ENCODE results near the gene ELMO1.
A peak's percentile ranks its signal among the peaks of the same experiment; 100 is the strongest.

Gene ELMO1, protein sequence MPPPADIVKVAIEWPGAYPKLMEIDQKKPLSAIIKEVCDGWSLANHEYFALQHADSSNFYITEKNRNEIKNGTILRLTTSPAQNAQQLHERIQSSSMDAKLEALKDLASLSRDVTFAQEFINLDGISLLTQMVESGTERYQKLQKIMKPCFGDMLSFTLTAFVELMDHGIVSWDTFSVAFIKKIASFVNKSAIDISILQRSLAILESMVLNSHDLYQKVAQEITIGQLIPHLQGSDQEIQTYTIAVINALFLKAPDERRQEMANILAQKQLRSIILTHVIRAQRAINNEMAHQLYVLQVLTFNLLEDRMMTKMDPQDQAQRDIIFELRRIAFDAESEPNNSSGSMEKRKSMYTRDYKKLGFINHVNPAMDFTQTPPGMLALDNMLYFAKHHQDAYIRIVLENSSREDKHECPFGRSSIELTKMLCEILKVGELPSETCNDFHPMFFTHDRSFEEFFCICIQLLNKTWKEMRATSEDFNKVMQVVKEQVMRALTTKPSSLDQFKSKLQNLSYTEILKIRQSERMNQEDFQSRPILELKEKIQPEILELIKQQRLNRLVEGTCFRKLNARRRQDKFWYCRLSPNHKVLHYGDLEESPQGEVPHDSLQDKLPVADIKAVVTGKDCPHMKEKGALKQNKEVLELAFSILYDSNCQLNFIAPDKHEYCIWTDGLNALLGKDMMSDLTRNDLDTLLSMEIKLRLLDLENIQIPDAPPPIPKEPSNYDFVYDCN

DNA sequence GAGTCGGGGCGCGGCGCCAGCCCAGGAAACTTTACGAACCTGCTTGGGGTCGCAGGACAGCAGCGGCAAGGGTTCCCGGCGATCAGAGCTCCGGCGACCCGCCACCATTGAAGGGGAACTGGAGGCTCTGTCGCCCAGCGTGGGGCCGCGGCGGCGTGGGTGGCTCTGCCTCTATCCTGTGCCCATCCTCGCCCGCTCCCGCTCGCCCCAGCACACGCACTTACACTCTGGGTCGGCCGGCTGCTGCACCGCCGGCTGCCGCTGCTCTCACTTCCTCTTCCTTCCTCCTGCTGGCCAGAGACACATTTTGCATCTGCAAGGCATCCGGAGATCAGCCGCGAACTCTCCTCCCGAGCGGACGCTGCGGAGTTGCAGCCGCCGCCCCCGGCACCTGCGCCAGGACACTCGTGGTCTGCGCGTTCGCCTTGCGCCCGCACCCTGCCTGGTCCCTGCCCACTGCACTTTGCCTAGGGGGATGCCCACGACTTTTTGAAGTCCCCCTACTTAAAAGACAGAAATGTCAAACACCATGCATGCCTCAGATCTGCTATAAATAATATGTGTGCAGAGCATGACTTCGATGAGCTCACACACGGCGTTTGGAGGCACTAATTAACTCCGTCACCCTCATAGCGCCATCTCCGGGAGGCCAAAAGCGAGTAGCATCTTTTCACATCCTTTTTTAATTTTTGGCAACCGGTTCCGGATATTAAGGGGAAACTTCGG, at the start of gene ELMO1:
ELMO1 (minus strand) TSS at position 229 of the 726 bp plus-strand sequence. CDS start 106,174 bp downstream, outside the sequence.
- DNase-seq = peak; percentile 82 to 91

DNA sequence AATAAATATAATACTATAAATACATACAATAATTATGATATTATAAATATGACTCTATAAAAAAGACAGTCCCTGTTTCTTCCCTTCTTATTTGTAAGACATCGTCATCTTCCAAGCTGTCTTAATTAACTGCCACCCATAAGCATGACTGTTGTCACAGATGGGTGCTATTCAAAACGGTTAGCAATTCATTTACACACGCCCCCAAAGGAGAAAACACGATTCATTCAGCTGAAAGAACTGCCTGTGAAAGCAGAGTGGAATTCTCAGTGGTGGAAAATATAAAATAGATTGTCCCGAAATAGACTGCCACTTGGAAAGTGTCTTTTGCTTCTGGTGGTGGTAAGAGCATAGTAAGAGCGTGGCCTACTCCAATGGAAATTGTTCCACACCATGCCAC, 48.9 kb upstream of the ELMO1 start:
- DNase-seq = peak in 1 of 2 experiments; percentile 6

DNA sequence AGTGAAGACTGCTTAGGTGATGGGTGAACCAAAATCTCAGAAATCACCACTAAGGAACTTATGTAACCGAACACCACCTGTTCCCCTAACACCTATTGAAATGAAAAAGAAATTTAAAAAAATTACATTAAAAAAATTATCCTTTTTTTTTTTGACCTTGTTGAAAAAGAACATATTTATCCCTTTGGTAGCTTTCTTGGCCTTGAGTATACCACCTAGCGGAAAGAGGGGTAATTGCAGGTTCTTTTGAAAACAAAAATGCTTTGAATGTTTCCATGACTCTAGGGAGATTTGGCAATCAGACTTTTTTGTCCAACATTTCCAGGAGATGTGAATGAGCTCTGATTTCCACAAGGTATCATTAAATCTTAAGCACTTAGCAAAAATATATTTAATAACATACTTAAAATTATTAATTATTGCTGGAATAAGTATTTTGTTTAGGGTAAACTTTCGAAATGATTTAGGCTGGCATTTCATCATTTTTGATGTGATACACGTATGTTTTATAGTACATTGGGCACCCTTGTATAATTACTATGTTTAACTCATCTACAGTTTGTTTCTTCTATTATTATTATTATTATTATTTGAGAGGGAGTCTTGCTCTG, 47.0 kb upstream of the ELMO1 start:
- peak in 1 of 2 experiments; percentile 49 for DNase-seq

DNA sequence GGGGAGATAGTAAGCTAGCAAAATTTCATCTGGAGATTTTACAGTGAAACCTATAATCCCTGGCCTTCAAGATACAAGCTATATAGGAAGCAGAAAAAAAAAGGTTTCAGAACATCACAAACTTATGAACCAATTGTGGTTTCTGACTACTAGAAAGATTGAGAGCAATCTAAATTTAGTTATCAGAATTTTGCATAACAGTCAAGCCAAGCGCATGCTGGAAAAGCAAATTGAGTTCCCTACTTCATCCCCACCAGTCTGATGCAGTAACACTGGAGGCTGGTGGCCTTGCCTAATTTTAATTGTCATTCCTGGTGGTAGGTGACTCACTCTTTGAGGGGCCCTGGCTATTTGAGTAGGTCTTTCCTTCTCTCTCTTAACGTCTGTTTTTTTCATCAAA, 46.3 kb upstream of the ELMO1 start:
- DNase-seq = peak in 1 of 2 experiments; percentile 7

DNA sequence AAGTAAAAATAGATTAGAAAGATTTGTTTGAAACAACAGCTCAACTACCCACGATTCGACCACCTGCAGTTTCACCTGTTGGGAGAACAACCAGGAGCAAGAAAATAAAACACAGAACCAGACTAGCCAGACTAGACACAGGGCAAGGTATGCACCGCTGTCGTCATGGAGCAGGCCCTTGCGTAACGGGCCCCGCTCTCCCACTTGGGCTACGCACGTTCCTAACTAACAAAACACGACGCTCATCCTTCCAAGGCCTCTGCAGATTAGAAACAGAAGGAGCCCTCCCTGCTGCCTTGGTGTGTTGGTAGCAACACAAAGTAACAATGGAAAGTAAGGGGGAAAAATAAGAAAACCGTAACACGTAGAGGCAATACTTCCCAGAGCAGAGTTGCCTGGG, 45.1 kb upstream of the ELMO1 start:
- no peak for DNase-seq

DNA sequence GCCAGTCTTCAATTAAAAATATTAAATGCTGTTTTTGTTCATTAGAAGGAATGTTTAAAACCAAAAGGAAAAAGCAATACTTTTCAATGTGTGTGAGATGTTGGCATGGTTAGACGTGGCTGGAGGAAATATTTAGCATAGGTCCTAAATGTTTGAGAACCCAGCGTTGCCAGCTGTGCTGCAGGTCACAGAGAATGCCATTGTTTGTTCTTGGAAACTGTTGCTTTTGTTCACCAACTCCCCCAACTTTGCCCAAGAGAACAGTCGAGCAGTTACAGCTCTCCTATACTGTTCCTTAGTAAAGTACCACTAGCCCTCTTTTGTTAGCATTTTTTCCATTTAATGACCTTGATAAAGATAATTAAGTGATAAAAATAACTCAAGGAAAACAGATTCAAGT, 44.5 kb upstream of the ELMO1 start:
- no peak for DNase-seq

DNA sequence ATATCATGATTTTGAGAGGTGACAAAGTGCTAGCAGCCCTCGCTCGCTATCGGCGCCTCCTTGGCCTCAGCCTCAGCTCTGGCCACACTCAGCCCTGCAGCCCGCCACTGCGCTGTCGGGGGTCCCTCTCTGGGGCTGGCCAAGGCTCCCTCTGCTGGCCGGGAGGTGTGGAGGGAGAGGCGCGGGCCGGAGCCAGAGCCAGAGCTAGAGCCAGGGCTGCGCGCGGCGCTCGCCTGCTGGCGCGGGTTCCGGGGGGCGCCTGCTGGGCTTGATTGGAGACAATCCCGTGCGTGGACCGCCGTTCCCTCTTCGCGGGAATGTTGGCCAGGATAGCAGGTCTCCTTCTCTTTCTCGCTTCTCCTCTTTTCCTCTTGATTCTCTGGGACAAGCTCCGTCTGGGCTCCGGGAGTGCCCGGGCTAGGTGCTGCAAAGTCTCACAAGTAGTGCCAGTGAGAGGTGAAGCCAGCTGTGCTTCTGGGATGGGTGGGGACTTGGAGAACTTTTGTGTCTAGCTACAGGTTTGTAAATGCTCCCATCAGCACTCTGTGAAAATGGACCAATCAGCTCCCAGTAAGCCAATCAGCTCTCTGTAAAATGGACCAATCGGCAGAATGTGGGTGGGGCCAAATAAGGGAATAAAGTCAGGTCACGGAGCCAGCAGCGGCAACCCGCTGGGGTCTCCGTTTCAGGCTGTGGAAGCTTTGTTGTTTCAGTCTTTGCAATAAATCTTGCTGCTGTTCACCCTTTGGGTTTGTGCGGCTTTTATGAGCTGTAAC, 43.4 kb upstream of the ELMO1 start:
- no peak for DNase-seq

DNA sequence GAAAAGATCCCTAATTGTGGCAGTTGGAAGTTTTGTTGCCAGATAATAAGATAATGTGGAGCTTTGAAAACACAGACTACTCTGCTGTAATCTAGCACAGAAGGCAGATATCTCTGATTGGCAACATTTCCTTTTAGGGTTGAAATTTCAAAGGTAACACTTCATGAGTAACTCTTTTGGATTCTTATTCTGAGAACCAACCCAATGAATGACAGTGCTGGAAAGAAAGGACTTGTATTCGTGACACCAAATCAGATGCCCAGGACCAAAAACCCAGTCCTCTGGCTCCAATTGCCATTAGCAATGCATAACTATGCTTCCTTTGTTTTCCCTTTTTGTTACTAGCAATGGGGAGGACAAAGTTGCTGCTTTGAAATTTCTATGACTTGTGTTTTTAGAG, 41.0 kb upstream of the ELMO1 start:
- DNase-seq = no peak

DNA sequence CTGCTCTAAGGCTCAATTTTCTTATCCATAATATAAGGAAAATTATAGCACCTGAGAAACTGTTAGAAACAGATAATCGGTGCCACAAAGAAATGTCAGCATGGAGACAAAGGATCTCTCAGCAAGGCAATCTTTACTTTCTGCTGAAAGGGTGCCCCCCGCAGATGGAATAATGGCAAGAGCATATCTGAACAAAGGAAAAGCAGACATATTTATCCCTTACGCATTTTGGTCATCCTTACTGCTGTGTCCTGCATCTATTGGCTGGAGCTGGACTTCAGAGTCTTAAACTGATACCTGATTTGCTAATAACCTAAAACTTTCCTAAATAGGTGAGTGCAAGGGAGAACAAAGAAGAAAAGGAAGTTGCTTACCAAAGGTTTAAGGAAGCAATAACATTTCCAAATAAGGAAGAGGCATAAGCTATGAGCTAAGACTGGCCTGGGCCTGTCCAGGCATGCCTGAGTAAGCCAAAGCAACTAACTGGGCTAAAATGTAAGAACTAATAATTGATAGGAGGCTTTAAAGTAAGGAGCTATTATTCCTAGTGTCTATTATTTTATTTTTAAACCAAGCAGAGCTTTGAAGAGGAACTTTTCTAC, 39.6 kb upstream of the ELMO1 start:
- DNase-seq = no peak

DNA sequence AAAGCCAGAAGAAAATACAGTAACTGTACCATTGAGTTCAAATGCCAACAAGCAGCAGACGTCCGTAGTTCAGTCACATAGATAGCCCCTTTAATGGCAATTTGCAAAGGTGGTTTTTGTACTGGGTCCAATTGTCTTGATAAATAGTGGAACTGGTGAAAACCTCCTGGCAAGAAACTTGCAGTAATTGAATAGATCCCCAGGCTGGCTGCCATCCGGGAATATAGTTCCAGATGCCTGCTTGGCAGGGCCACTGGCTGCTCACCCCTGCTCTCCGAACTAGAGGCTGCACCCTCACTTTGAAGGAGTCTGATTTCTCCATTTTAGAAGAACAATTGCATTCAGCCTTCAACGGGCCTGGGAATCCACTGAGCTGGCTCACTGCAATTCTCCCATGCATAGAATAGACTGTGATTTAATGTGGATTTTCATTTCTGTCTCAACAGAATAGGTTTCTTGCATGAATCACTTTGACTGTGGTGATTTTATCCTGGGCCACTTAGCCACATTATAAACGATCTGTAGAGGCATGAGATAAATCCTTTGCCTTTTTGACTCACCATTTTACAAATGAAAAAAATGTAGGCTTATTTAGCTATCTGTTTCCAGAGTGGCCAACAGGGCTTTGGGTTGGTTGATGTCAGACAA, 35.9 kb upstream of the ELMO1 start:
- no peak for DNase-seq

DNA sequence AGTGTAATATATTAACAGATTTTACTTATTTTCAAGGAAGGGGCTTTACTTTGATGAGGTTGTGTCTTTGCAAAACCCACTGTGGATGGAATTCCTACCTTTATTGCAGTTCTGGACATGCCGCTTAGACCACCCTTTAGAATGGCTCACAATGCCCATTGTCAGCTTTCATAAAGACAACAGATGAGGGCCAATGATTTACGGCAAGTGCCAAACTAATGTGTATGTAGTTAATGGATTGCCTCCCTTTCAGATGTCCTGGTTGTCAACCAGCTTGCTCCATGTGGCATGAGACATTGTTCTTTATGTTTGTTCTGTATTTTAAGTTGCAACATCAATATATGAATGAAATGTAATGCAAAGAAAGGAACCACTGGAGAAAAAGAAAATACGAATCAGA, 35.0 kb upstream of the ELMO1 start:
- no peak for DNase-seq

DNA sequence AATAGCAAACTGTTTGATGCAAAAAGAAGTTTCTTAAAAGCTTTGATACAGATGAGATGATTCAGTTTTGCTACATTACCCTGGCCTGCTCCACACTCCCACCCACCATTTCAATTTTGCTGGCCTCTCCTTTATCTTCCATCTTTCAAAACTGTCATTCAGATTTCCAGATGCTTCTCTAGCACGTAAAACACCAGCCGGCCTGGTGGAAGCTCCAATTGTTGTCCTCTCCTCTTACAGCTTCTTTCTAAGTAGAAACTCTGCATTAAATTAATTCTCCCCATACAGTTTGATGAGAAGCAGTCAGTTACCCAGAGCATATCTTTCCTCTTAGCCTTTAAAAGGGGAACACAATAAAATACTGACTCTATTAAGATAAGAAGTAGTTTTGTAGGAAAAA, 34.3 kb upstream of the ELMO1 start:
- no peak for DNase-seq

DNA sequence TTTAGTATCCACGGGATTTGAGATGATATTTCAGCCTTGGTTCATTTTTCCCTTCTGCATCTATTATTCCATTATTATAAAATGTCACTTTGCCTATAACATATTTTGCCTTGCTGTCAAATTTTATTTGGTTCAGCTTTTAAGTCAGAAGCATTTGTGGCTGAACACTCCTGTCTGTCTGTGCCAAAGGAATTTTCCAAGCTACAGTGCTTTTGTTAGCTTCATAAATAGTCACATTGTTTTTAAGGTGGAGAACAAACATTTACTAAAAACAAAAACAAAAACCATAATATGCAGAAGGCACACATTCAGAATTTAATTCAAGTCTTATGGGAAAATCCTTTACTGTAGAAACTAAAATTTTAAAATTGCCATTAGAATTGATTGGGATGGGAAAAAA, 33.8 kb upstream of the ELMO1 start:
- no peak for DNase-seq

DNA sequence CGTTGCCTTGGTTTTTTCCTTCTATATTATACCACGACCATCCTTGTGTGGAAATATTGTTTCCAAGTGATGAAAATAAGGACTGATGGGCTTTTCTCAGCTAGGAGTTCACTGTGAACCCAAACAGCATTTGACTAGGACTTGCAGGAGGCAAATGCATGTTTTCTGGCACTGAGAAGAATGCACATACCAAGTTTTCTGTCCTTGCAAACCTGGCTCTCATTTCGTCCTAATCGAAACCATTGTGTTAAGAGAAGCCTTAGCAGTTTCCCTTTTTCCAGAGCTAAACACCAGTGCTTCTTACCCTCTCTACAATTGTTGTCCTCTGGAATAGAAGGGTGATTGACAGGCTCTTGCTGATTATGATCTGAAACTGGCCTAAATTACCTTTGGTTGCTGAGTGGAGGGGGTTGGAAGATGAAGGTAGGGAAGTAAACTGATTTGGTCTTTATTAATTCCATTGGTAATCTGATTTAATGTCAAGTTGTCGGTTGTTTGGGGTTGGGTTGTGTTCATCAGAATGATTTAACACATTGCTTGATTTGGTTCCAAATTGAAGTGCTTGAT, 33.1 kb upstream of the ELMO1 start:
- no peak for DNase-seq

DNA sequence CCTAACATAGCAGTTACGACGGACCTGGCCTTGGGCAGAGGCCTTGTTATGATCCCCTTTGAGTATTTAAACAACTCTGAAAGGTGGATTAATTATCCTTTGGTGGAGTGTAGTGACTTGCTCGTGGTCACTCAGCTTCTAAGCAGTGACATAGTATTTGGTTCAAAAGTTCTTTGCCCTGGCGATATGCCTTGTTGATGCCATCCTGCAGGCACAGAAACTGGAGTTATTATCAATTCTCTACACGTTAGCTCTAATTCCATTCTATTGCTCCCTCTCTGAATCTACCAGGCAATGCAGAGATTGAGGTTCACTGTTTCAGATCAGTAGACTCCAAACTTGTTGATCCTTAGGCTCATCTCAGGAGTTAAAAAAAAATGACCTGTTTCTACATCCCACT, 32.5 kb upstream of the ELMO1 start:
- no peak for DNase-seq

DNA sequence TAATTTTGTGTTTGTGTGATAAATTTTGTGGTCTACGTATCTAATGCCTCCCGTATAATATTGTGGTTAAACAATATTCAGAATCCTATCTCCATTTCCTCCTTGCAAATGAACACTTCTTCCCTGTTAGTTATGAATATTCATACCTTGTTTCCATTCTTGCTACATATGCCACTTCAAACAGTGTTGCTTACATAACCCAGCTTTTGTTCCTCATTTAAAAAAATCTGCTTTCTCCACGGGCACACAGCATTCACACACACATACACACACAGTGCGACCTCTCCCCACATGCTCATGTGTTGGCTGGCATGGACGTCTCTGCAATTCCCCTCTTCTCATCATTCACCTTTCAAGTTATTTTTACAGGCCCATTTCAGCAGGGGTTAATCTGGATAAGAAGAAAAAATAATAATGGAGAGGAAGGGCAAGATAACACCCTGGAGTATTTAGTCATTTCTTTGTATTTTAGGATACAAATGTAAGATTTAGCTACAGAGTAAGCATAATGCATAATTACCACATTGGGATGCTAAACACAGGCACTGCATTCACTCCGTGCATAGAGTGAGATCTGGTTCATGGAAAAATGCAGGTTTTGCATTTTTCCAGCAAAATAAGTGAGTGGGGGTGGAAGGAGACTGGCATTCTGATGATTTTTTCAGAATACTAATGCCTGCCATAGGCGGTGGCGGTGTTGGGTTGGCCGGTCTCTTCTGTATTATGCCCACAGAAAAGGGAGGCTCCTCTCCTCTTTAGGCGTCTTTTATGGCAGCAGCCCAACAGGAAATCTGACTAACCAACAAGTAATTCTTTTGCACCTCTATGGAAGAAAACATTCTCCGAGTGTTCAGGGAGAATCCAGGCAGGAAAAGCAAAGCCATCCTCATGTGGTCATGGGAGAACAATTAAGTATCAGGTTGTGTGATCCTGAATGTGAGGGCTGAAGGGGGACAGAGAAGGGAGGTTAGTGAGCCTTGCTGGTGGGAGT, 31.7 kb upstream of the ELMO1 start:
- DNase-seq = no peak

DNA sequence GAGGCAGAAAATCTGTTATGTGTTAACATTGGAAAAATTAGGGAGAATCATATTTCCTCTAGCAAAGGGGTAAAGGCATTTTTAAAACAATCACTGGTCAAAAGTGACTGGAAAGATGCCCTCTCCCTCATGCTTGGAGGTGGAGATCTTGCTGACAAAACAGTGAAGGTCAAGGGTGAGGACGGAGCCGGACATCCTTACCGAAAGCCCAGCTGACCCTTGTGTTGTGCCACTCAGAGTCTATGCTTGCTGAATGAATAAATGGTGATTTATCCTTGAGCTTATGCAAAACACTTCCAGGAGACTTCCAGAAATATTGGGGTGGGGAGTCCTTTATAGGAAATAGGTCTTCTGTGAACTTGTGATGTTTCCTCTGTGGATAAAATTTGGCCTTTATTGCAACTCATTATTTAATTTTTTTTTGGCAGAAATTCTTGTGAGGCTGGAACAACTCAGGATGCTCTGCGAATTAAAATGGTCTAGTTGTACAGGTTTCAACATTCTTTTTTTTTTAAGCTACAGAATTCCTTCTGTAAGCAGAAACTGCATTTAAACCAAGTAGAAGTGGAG, 28.3 kb upstream of the ELMO1 start:
- DNase-seq = no peak

DNA sequence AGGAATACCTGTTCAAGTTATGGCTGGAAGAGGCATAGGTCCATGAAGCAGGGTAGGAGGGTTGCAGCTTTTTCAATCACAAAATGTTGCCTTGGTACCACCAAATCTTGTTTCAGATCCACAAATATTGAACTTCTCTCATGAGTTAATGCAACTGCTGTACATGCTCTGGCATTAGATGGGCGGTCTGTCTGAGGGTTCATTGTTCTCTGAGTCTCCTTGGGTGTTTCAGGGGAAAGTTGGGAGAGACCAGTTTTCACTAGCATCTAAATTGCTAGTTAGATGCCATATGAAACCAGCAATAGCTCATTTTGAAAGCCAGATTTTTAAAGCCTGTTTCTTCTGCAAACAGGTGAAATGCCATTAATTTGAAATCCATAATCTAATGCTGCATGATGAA, 27.8 kb upstream of the ELMO1 start:
- DNase-seq = no peak

DNA sequence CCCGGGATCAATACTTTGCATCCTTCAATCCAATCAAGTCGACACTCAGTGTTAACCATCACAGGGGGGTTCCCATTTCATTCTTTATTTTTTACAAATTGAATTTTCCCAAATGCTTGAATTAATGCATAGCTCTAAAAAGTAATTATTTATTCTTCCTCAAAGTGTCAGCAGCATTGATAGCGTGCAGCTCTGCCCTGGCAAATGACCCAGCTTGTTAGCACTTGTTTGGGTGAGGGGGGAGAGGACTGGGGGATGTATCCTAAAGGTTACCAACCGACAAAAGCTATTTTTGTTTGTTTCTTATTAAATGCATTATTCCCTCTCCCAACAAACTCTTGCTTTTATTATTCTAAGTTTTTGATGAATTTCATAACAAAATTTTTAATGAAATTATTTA, 27.0 kb upstream of the ELMO1 start:
- no peak for DNase-seq
